Astrocyte of the cerebellum (primary cell): ENCODE measurements around the gene LITAFD.

Experiments used
- DNase-seq: peaks from one replicate; pipeline ENCODE4 v3.0.0-alpha.2; 2011; ENCODE audit warnings: low read depth
- H3K4me3 ChIP-seq: 2 replicates; pipeline ENCODE4 v1.5.1; 2011; ENCODE audit warnings: mild to moderate bottlenecking, low read depth, low read length, moderate library complexity
- in situ Hi-C: cut with HindIII; loops from 2 replicates; pipeline ENCODE4 v1.10.0; 2017; ENCODE audit warnings: low sequenced_read_pairs
- TF ChIP-seq, protein P1 (sequence below): IDR thresholded peaks from 2 replicates; pipeline ENCODE4 v1.5.1; 2012; ENCODE audit warnings: low read length, low read depth, moderate library complexity, mild to moderate bottlenecking; ENCODE audit errors: missing control alignments

Gene LITAFD

DNA sequence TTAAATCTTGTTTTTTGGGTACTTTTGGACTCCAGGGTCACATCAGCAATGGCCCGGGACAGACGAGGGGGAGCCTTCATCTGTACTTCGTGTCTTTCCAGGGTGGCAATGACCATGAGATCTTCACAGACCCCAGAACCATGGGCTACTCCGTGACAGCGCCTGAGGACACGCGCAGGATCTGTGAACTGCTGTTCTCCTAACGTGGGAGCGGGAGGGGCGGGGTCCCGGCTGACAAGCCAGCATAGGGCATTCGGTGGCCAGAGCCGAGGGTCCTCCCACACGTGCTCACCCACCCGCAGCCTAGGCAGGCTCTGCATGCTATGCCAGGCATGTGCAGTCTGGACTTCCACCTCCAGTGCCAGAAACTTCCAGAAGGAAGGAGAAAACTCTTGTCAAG is 34.5 kb upstream of the LITAFD start:
- TF ChIP-seq, protein P1, sequence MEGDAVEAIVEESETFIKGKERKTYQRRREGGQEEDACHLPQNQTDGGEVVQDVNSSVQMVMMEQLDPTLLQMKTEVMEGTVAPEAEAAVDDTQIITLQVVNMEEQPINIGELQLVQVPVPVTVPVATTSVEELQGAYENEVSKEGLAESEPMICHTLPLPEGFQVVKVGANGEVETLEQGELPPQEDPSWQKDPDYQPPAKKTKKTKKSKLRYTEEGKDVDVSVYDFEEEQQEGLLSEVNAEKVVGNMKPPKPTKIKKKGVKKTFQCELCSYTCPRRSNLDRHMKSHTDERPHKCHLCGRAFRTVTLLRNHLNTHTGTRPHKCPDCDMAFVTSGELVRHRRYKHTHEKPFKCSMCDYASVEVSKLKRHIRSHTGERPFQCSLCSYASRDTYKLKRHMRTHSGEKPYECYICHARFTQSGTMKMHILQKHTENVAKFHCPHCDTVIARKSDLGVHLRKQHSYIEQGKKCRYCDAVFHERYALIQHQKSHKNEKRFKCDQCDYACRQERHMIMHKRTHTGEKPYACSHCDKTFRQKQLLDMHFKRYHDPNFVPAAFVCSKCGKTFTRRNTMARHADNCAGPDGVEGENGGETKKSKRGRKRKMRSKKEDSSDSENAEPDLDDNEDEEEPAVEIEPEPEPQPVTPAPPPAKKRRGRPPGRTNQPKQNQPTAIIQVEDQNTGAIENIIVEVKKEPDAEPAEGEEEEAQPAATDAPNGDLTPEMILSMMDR = no peak
- no peak for DNase-seq
- in situ Hi-C loops = no loop called here
- no peak overlapping the region for H3K4me3 ChIP-seq

DNA sequence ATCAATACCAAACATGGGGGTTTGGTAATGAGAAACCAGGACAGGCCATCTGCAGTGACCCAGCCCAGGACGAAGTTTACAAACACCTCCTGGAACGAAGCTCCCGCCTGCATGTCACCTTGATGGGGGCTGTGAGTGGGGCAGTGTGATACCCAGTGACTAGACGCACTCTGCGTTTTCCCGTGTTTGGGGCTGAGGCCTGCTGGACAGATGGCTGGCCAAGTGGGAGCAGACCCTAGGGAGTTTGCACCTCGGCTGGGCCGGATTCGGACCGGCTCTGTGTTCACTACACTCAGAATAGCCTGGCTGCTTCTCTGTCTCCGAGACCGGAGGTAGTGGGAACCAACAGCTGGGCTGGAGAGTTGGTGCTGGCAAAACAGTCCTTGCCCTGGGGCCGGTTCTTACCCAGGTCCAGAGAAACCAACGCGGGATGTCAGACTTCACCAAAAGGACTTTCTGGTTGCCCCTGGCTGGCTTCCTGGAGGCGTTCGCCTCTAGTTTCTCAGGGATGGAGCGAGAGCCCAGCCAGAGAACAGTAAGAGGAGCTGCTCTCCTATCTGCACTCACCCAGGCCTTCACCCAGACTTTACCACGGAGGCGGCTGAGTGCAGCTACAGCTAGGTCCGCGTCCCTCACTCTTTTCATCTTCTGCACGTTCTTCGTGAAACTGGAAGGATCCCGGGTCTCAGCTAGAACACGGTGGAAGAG is 33.8 kb upstream of the LITAFD start:
- H3K4me3 ChIP-seq = no peak overlapping the region
- no peak for DNase-seq
- in situ Hi-C loops = no loop called here
- TF ChIP-seq, protein P1 = no peak

DNA sequence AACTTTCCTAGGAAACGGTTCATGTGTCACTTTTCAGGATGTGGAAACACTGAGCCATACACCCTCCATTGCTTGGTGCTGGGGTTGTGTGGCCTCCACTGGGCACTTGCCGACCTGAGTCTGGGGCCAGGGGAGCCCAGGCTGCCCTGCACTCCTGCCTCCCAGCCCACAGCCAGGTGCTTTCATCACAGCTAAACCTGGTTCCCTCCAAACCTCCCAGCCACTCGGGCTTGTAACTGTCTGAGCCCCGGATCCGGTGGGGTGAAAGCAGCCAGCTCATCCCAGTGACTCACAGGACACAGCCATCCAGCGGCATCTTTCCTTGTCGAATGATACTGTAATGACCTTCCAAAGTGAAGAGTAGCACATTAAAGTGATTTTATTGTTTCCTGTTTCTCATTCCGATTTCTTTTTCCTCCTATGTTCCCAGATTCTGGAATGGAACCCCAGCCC is 33.2 kb upstream of the LITAFD start:
- in situ Hi-C loops = no loop called here
- TF ChIP-seq, protein P1 = no peak
- DNase-seq = no peak
- no peak overlapping the region for H3K4me3 ChIP-seq

DNA sequence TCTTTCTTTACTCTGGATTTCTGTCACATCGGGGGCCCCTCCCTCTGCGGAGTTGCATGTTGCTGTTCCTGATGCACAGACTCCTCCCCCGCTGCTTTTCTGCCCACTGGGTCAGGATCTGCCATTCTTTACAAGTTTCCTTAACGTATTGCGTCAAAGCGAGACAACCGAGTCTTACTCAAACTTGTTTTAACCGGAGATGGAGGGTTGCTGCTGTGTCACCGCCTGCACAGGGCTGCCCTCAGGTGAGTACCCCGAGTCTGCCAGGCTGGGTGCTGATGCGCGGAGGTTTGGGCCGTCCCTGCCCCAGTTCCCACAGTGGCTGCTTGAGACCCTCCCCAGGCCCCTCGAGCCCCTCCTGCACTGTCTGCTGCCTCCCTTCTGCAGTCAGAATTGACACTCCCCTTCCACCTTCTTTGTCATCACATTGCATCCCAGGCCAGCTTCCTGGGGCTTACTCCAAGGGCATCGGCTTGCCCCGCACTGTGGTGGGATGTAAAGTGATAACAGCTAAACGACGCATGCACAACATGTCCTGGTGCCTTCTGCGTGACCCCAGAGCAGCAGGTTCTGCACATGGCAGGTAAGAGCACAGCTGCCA is 32.6 kb upstream of the LITAFD start:
- TF ChIP-seq, protein P1 = no peak
- H3K4me3 ChIP-seq = no peak overlapping the region
- no peak for DNase-seq
- in situ Hi-C loops = no loop called here

DNA sequence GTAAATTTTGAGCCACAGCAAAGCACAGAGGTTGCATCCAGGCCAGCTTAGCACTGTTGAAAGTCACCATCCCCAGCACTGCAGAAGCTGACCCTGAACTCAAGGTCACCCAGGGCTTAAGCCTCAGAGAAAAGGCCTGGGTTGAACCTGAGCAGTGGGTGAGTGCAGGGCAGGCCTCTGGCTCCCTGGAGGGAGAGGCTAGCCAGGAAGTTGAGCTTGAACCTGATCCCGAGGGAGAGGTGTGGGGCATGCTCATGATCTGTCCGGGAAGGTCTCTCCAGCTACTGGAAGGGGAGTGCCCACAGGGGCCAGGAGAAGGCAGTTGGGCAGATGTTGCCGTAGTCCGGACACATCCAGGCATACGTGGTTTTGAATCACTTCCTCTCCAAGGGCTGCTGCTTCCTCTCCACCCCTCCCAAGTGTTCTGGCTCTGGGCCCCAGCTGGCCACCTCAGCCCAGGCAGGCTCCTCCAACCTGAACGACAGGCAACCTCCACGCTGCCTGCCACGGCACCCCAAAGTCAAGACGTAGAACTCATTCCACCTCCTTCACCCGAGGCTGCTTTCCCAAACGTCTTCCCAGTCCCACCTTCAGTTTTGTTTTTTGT is 31.8 kb upstream of the LITAFD start:
- TF ChIP-seq, protein P1 = no peak
- H3K4me3 ChIP-seq = no peak overlapping the region
- DNase-seq = no peak
- in situ Hi-C loops = no loop called here

DNA sequence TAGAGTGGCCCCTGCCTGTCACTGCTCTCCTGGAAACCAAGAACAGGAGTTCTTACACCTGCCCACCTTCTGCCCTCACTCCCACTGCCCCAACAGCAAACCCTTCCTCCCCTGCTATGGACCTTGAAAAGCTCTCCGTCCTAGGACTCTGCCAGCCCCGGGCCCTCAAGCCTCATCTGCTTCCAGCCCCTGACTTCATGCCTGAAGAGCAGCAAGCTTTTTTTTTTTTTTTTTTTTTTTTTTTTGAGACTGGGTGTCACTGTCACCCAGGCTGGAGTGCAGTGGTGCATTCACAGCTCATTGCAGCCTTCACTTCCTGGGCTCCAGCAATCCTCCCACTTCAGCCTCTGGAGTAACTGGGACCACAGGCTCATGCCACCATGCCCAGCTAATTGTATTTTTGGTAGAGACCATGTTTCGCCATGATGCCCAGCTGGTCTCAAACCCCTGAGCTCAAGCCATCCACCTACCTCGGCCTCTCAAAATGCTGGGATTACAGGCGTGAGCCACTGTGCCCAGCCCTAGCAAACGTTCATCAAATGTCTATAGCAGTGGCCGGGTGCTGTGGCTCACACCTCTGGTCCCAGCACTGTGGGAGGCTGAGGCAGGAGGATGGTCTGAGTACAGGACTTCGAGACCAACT is 30.3 kb upstream of the LITAFD start:
- TF ChIP-seq, protein P1 = no peak
- H3K4me3 ChIP-seq = no peak overlapping the region
- in situ Hi-C loops = no loop called here
- no peak for DNase-seq
